Ishikawa (cell line): Measurements from ENCODE around the gene PGF.

ENCODE experiments used
- CEBPB ChIP-seq: IDR thresholded peaks from 2 replicates; pipeline ENCODE4 v1.6.1; 2012
- CREB1 ChIP-seq: IDR thresholded peaks from 2 replicates; pipeline ENCODE4 v1.6.1; 2012; ENCODE audit warnings: low read depth
- EGR1 ChIP-seq: IDR thresholded peaks from 2 replicates; pipeline ENCODE4 v1.6.1; 2012
- EP300 ChIP-seq: IDR thresholded peaks from 2 replicates; pipeline ENCODE4 v1.6.1; 2012; ENCODE audit warnings: borderline replicate concordance
- FOXM1 ChIP-seq: IDR thresholded peaks from 2 replicates; pipeline ENCODE4 v1.6.1; 2012; ENCODE audit warnings: low read depth, borderline replicate concordance
- NFIC ChIP-seq: IDR thresholded peaks from 2 replicates; pipeline ENCODE4 v1.6.1; 2012
- RAD21 ChIP-seq: IDR thresholded peaks from 2 replicates; pipeline ENCODE4 v1.6.1; 2012; ENCODE audit warnings: low read depth
- REST ChIP-seq: IDR thresholded peaks from 2 replicates; pipeline ENCODE4 v1.6.1; 2012; ENCODE audit warnings: low read depth, mild to moderate bottlenecking
- TAF1 ChIP-seq: IDR thresholded peaks from 2 replicates; pipeline ENCODE4 v1.6.1; 2012; ENCODE audit warnings: low read depth, mild to moderate bottlenecking
- TCF12 ChIP-seq: IDR thresholded peaks from 2 replicates; pipeline ENCODE4 v1.6.1; 2012; ENCODE audit warnings: low read depth
- TEAD4 ChIP-seq: IDR thresholded peaks from 2 replicates; pipeline ENCODE4 v1.6.1; 2012
- YY1 ChIP-seq: IDR thresholded peaks from 2 replicates; pipeline ENCODE4 v1.6.1; 2012; ENCODE audit warnings: low read depth
- ZBTB7A ChIP-seq: IDR thresholded peaks from 2 replicates; pipeline ENCODE4 v1.6.1; 2012; ENCODE audit warnings: low read depth
- TF ChIP-seq, protein P1 (sequence below): IDR thresholded peaks from 2 replicates; pipeline ENCODE4 v1.6.1; 2012
- TF ChIP-seq, protein P2 (sequence below): IDR thresholded peaks from 2 replicates; pipeline ENCODE4 v1.6.1; 2012

Gene PGF

DNA sequence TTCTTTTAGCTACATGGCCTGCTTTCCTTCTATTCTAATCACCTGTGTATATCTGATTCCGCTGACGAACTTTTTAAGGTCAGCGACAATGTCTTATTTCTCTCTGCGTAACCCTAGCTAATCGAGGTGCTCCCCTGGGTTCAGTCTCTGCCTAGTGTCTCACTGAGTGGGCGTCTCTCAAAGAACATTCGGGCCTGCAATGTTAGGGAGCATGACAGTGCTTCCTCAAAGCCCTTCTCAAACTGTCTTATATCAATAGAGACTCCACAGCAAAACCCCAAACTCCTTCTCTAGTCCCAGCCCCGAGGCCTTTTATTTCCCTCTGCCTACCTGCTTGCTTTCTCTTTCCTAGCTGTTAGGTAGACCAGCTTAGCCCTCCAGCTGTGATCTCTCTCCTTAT is 18.7 kb downstream of the PGF start:
- TF ChIP-seq CREB1 (no peak), TCF12 (no peak), TAF1 (no peak), RAD21 (no peak), EP300 (no peak), YY1 (no peak), EGR1 (no peak), ZBTB7A (no peak), NFIC (no peak), CEBPB (no peak)
- TF ChIP-seq, protein P1, sequence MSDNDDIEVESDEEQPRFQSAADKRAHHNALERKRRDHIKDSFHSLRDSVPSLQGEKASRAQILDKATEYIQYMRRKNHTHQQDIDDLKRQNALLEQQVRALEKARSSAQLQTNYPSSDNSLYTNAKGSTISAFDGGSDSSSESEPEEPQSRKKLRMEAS, result no peak

DNA sequence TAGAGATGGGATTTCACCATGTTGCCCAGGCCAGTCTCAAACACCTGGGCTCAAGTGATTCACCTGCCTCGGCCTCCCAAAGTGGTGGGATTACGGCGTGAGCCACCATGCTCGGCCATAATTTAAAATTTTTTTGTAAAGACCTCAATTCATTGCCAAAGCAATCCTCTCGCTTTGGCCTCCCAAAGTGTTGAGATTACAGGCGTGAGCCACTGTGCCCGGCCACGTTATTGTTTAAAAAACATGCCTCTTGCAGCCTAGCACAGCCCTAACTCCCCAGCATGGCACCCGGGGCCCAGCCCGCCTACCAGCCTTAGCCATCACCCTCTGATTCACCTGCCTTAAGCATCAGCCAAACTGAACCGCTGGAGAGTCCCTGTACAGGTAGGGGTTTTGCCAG is 19.2 kb downstream of the PGF start:
- TF ChIP-seq RAD21, result no peak
- TF ChIP-seq TCF12, result no peak

GRCh38 chr14:74935360-74935680 is 20.1 kb downstream of the PGF start:
- no peak for TF ChIP-seq YY1

- TF ChIP-seq EGR1 (no peak), TCF12 (no peak), NFIC (no peak), FOXM1 (no peak), ZBTB7A (no peak), EP300 (no peak), TAF1 (no peak), CREB1 (no peak), CEBPB (no peak), TEAD4 (no peak), YY1 (no peak), REST (no peak)
- TF ChIP-seq, protein P2, sequence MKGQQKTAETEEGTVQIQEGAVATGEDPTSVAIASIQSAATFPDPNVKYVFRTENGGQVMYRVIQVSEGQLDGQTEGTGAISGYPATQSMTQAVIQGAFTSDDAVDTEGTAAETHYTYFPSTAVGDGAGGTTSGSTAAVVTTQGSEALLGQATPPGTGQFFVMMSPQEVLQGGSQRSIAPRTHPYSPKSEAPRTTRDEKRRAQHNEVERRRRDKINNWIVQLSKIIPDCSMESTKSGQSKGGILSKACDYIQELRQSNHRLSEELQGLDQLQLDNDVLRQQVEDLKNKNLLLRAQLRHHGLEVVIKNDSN, result no peak
These were observed 20.7 kb downstream of the PGF start for GRCh38 chr14:74934476-74935359.

DNA sequence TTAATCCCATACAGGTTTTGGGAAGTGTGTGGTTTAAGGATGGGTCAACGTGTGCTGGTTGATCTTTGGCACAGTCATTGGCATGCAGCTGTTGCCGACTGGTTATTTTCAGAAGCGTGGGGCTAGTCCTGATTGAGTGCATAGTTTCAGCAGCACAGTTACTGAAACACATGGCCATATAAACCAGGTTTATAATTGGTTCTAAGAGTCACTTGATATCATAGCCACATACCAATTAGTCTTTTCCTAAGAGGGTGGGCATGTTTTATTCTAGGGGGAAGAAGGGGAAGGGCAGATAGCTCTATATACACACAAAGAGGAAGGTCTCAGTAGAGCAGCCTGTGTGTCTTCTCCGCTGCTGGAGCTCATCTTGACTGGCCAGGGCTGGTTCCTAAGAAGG is 21.4 kb downstream of the PGF start:
- no peak for TF ChIP-seq TCF12
- no peak for TF ChIP-seq EP300
- no peak for TF ChIP-seq TAF1
- TF ChIP-seq, protein P1, result no peak
- TF ChIP-seq FOXM1, result no peak
- no peak for TF ChIP-seq NFIC
- TF ChIP-seq CEBPB, result no peak
- no peak for TF ChIP-seq EGR1
- TF ChIP-seq, protein P2, result no peak
- TF ChIP-seq TEAD4, result no peak
- no peak for TF ChIP-seq CREB1
- no peak for TF ChIP-seq YY1
- no peak for TF ChIP-seq RAD21
- TF ChIP-seq REST, result no peak
- TF ChIP-seq ZBTB7A, result no peak

GRCh38 chr14:74932401-74932901 is 22.9 kb downstream of the PGF start:
- TF ChIP-seq, protein P1, result no peak
- TF ChIP-seq EP300 (no peak), REST (no peak), TAF1 (no peak), FOXM1 (no peak), CEBPB (no peak), ZBTB7A (no peak), YY1 (no peak), RAD21 (no peak), EGR1 (no peak), TCF12 (no peak), TEAD4 (no peak), NFIC (no peak), CREB1 (no peak)
- TF ChIP-seq, protein P2, result no peak
